GM12878 (cell line): ENCODE measurements around the gene SSBP4. TPM values are rescaled to one million over a fixed set of nuclear protein-coding genes. Genes with fewer than 3 reads are reported as not detected.
A peak's percentile ranks its signal among the peaks of the same experiment; 100 is the strongest.

Source experiments
- ATAC-seq: fragments of 200-7000 bp; cut with Tn5 transposase; 3 replicates; pipeline ENCODE4 v1.9.1; 2020; ENCODE audit warnings: mild to moderate bottlenecking, moderate library complexity
- BruUV-seq: library from RNA; stranded (reverse); fragments of 400-500 nt; replicated peaks from 2 replicates; lab custom pipeline; 2021; lab: Mats Ljungman, UMichigan
- CTCF ChIA-PET: fragments of 300-600 bp; sonication (Branson Sonifier 250); formaldehyde crosslinking; extraction: SDS; loops from one replicate; lab custom pipeline; 2021; ENCODE audit warnings: inconsistent platforms; lab: Yijun Ruan, JAX
- POLR2A ChIA-PET: fragments of 350-600 bp; formaldehyde crosslinking; extraction: SDS; loops from one replicate; lab custom pipeline; 2021; ENCODE audit warnings: inconsistent platforms; lab: Charles Lee
- RAD21 ChIA-PET: fragments of 300-600 bp; sonication (Branson Sonifier 250); formaldehyde crosslinking; loops from one replicate; lab custom pipeline; 2023; ENCODE audit warnings: antibody characterized with exemption; ENCODE audit not compliant: unreplicated experiment; lab: Charles Lee
- SMC1A ChIA-PET: fragments of 300-600 bp; sonication (Branson Sonifier 250); formaldehyde crosslinking; loops from one replicate; lab custom pipeline; 2023; ENCODE audit not compliant: unreplicated experiment, uncharacterized antibody; lab: Charles Lee
- DNase-seq: peaks from one replicate; pipeline ENCODE4 v3.0.0-alpha.2; 2011; ENCODE audit warnings: low read depth, low spot score
- FAIRE-seq: peaks from 3 replicates; lab custom pipeline; 2011; peaks lifted over from hg19 to GRCh38; lab: Jason Lieb, UNC
- H2AFZ ChIP-seq: 2 replicates; pipeline ENCODE4 v1.6.0; 2011; ENCODE audit warnings: low read depth, low read length, control low read depth; ENCODE audit not compliant: control insufficient read depth
- H3K27ac ChIP-seq: 2 replicates; pipeline ENCODE4 v1.5.1; 2011; ENCODE audit warnings: control low read depth; ENCODE audit not compliant: control insufficient read depth, insufficient read depth
- H3K27me3 ChIP-seq, 2 experiments: replicated peaks in 1 of 2; 2 replicates each; pipeline versions ENCODE4 v1.6.0 to v1.6.1; 2011; ENCODE audit warnings: low read length in 1 of 2; ENCODE audit not compliant: control insufficient read depth in 2 of 2, insufficient read depth in 2 of 2
- H3K36me3 ChIP-seq, 2 experiments: 2 replicates each; pipeline ENCODE4 v1.5.1; 2011; ENCODE audit warnings: low read length in 1 of 2; ENCODE audit not compliant: control insufficient read depth in 2 of 2, insufficient read depth in 2 of 2
- H3K4me1 ChIP-seq: 2 replicates; pipeline ENCODE4 v1.6.1; 2011; ENCODE audit warnings: mild to moderate bottlenecking, low read length, moderate library complexity, mixed read lengths; ENCODE audit not compliant: control insufficient read depth, insufficient read depth
- H3K4me2 ChIP-seq: 2 replicates; pipeline ENCODE4 v1.6.0; 2011; ENCODE audit warnings: control low read depth; ENCODE audit not compliant: control insufficient read depth, insufficient read depth
- H3K4me3 ChIP-seq: fragments of 200-600 bp; sonication (generic); 2 replicates; pipeline ENCODE4 v1.5.1; 2016
- H3K79me2 ChIP-seq: 2 replicates; pipeline ENCODE4 v1.6.0; 2011; ENCODE audit warnings: low read length; ENCODE audit not compliant: control insufficient read depth, insufficient read depth
- H3K9ac ChIP-seq: 2 replicates; pipeline ENCODE4 v1.8.0; 2011; ENCODE audit warnings: low read length, control low read depth, mixed read lengths; ENCODE audit not compliant: control insufficient read depth, insufficient read depth
- H3K9me3 ChIP-seq: replicated peaks from 3 replicates; pipeline ENCODE4 v1.5.1; 2011; ENCODE audit warnings: mild to moderate bottlenecking, low read length; ENCODE audit not compliant: control insufficient read depth, insufficient read depth
- H4K20me1 ChIP-seq: 2 replicates; pipeline ENCODE4 v1.6.0; 2011; ENCODE audit not compliant: control insufficient read depth, insufficient read depth
- ETV6 ChIP-seq, 2 experiments: fragments of 450-650 bp in 1 of 2; IDR thresholded peaks in 1 of 2; conservative IDR thresholded peaks in 1 of 2; 2 replicates each; pipeline ENCODE4 v1.6.1; 2014; ENCODE audit warnings: antibody characterized with exemption in 1 of 2, borderline replicate concordance in 1 of 2, low read depth in 1 of 2, mild to moderate bottlenecking in 1 of 2, moderate library complexity in 1 of 2
- EZH2 ChIP-seq: IDR thresholded peaks from 2 replicates; pipeline ENCODE4 v1.6.1; 2012; ENCODE audit warnings: low read depth, mild to moderate bottlenecking, control low read depth, inconsistent platforms, low read length, borderline replicate concordance; ENCODE audit not compliant: control insufficient read depth
- HCFC1 ChIP-seq: fragments of 150-350 bp; IDR thresholded peaks from 2 replicates; pipeline ENCODE4 v1.6.1; 2014; ENCODE audit warnings: low read length
- JUND ChIP-seq: IDR thresholded peaks from 2 replicates; pipeline ENCODE4 v1.6.1; 2012; ENCODE audit warnings: low read depth, mild to moderate bottlenecking, low read length, improper control_type of control experiment, moderate library complexity
- KDM1A ChIP-seq: fragments of 200-600 bp; sonication (generic); IDR thresholded peaks from 2 replicates; pipeline ENCODE4 v1.6.1; 2016; ENCODE audit warnings: borderline replicate concordance
- MTA2 ChIP-seq: fragments of 450-650 bp; IDR thresholded peaks from 2 replicates; pipeline ENCODE4 v1.6.1; 2016; ENCODE audit warnings: low read depth, mild to moderate bottlenecking, moderate library complexity
- MXI1 ChIP-seq: fragments of 150-350 bp; IDR thresholded peaks from 2 replicates; pipeline ENCODE4 v1.6.1; 2011; ENCODE audit warnings: low read depth, mild to moderate bottlenecking, inconsistent platforms, low read length, improper control_type of control experiment
- NFXL1 ChIP-seq: fragments of 450-650 bp; IDR thresholded peaks from 2 replicates; pipeline ENCODE4 v1.6.1; 2017; ENCODE audit warnings: antibody characterized with exemption, mild to moderate bottlenecking, borderline replicate concordance
- NFYA ChIP-seq: IDR thresholded peaks from 2 replicates; pipeline ENCODE4 v1.6.1; 2011; ENCODE audit warnings: low read depth, mild to moderate bottlenecking, low read length, improper control_type of control experiment, borderline replicate concordance
- SP1 ChIP-seq: IDR thresholded peaks from one replicate; pipeline ENCODE4 v1.6.1; 2011; ENCODE audit warnings: low read depth, low read length
- STAT1 ChIP-seq: fragments of 450-650 bp; conservative IDR thresholded peaks from 2 replicates; pipeline ENCODE4 v1.6.1; 2014; ENCODE audit warnings: antibody characterized with exemption, mild to moderate bottlenecking
- STAT3 ChIP-seq: IDR thresholded peaks from 2 replicates; pipeline ENCODE4 v1.6.1; 2011; ENCODE audit warnings: low read depth, low read length, improper control_type of control experiment
- TAF1 ChIP-seq: IDR thresholded peaks from 2 replicates; pipeline ENCODE4 v1.6.1; 2011; ENCODE audit warnings: mild to moderate bottlenecking, low read depth, low read length, borderline replicate concordance
- TCF3 ChIP-seq: IDR thresholded peaks from 2 replicates; pipeline ENCODE4 v1.6.1; 2012; ENCODE audit warnings: low read depth, mild to moderate bottlenecking, low read length, borderline replicate concordance; ENCODE audit not compliant: insufficient read depth
- YY1 ChIP-seq: IDR thresholded peaks from 2 replicates; pipeline ENCODE4 v1.6.1; 2011; ENCODE audit warnings: low read depth, mild to moderate bottlenecking, low read length
- ZNF217 ChIP-seq: fragments of 450-650 bp; IDR thresholded peaks from 2 replicates; pipeline ENCODE4 v1.6.1; 2017; ENCODE audit warnings: antibody characterized with exemption, mild to moderate bottlenecking
- WGBS: methylation state at CpG from one replicate; pipeline ENCODE4 v1.1.6; 2016; ENCODE audit warnings: low lambda C conversion rate; ENCODE audit not compliant: insufficient replicate concordance, insufficient coverage; ENCODE audit errors: missing lambda C conversion rate; 5-methylcytosine and 5-hydroxymethylcytosine counted together
- in situ Hi-C: fragments of 300-500 bp; cut with MboI; formaldehyde crosslinking; loops from 9 replicates; pipeline ENCODE4 v1.14.3; 2018; ENCODE audit warnings: mixed read lengths
- intact Hi-C: fragments of 100-400 bp; cut with micrococcal nuclease; formaldehyde crosslinking; loops from one replicate; pipeline ENCODE4 v1.14.2; 2022; ENCODE audit not compliant: unreplicated experiment
- polyA plus RNA-seq, 11 experiments: library from polyadenylated mRNA; depleted of rRNA in 4 of 11; unstranded in 6 of 11; stranded (reverse) in 5 of 11; fragments of >200 nt; fragmentation: Nextera tagmentation in 4 of 11; fragmentation: Illumina TruSeq in 1 of 11; extraction: Ambion mirVana in 4 of 11; extraction: Trizol in 1 of 11; gene quantifications; 1 replicate in 1 of 11; 2 replicates in 10 of 11; pipeline versions ENCODE4 v1.2.1 to v1.2.3, GENCODE V29; 2011 to 2016; ENCODE audit warnings: inconsistent platforms in 2 of 11, missing spikeins in 2 of 11, low read depth in 1 of 11
- total RNA-seq, 4 experiments: library from RNA; depleted of rRNA in 3 of 4; stranded (reverse); fragments of >200 nt in 3 of 4; fragmentation: Illumina TruSeq in 1 of 4; extraction: Trizol in 1 of 4; gene quantifications; 2 replicates each; pipeline versions ENCODE4 v1.2.1 to v1.2.3, GENCODE V29; 2013 to 2021
- TF ChIP-seq, protein P1 (sequence below): fragments of 450-650 bp; IDR thresholded peaks from 2 replicates; pipeline ENCODE4 v1.6.1; 2017; ENCODE audit warnings: borderline replicate concordance
- TF ChIP-seq, protein P2 (sequence below): fragments of 450-650 bp; IDR thresholded peaks from 2 replicates; pipeline ENCODE4 v1.6.1; 2017; ENCODE audit warnings: mild to moderate bottlenecking, moderate library complexity

SSBP4 gene
- total and polyA plus RNA-seq, 10 of the 15 experiments (the other 5 are each of a cell fraction or from before 2014, with no cell fraction given): 0.37 to 150 (median 38.9) TPM

DNA sequence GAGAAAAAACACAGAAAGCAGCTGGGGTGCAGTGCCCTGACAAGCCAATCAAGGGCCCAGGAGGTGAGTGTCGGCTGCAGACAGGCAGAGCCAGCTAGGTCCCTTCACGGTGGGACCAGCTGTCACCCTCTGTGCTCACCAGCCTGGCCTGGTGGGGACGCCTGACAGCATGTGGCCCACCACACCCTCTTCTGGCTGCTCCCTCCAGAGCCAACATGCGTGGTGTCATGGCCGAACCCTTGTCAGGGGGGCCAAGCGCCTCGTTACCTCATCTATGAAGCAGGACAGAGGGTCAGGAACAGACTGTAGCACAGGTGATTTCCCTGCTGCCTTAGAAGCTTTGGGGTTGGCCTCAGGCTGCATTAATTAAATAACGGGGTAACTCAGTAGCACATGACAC, 58.8 kb downstream of the SSBP4 start:
- intact Hi-C loops: loop anchor here (5.0 kb wide), 1 partner anchor 109 kb away; the partner anchor contains the start of gene REX1BD
- H3K4me2 ChIP-seq: no peak overlapping the region
- H3K9me3 ChIP-seq: no peaks in the 10 kb centered on the region
- peaks cover 2 to 7% of the 10 kb centered on the region in 2 experiments; a peak in 3 of 4 replicates for H3K36me3 ChIP-seq
- H3K4me1 ChIP-seq: peaks cover 33% of the 10 kb centered on the region
- no peaks in the 10 kb centered on the region for H3K27me3 ChIP-seq
- DNase-seq (no peak), ATAC-seq (peak; percentile 14), FAIRE-seq (no peak)
- in situ Hi-C loops: no loop called here
- 69% methylated on average over 8 of the region's 8 CpGs for WGBS
- H2AFZ ChIP-seq: no peak overlapping the region
- H3K9ac ChIP-seq: no peak overlapping the region
- ChIA-PET POLR2A (interaction anchor here (1.7 kb wide), 1 partner anchor 43 kb away, joined by 8 read pairs; no protein-coding TSS in a partner anchor), SMC1A (interaction anchor here (0.9 kb wide), 1 partner anchor 80 kb away, joined by 4 read pairs; the partner anchor contains the start of gene KXD1), CTCF (interaction anchor here (0.8 to 1.6 kb wide), 5 partner anchors 8 to 111 kb away, joined by 3 to 5 read pairs (median 3); partner anchors contain the start of gene REX1BD), RAD21 (interaction anchor here (1.6 kb wide), 1 partner anchor 42 kb away, joined by 5 read pairs; no protein-coding TSS in a partner anchor)
- peak overlapping the region; percentile 89 for H3K27ac ChIP-seq
- H3K4me3 ChIP-seq: no peak overlapping the region
- H3K79me2 ChIP-seq: peaks cover 60% of the 10 kb centered on the region
- H4K20me1 ChIP-seq: peaks cover 3% of the 10 kb centered on the region
- BruUV-seq: no TSS peak
- TF ChIP-seq ZNF217 (no peak), HCFC1 (no peak), NFYA (no peak), STAT1 (no peak), ETV6 (conservative IDR thresholded peaks at IDR 0.05 in 1 of 2, IDR thresholded peaks at IDR 0.05 in 1 of 2; ENCODE audit: borderline replicate concordance in 1 of 2, low read depth in 1 of 2) (no peak), MXI1 (no peak), TCF3 (0 out of 2 replicates have a peak, but pooled peaks have one; percentile 24), YY1 (0 out of 2 replicates have a peak, but pooled peaks have one; percentile 22), TAF1 (no peak), STAT3 (no peak), JUND (no peak), MTA2 (no peak), NFXL1 (no peak), EZH2 (no peak), SP1 (no peak), KDM1A (no peak)
- TF ChIP-seq, protein P1, sequence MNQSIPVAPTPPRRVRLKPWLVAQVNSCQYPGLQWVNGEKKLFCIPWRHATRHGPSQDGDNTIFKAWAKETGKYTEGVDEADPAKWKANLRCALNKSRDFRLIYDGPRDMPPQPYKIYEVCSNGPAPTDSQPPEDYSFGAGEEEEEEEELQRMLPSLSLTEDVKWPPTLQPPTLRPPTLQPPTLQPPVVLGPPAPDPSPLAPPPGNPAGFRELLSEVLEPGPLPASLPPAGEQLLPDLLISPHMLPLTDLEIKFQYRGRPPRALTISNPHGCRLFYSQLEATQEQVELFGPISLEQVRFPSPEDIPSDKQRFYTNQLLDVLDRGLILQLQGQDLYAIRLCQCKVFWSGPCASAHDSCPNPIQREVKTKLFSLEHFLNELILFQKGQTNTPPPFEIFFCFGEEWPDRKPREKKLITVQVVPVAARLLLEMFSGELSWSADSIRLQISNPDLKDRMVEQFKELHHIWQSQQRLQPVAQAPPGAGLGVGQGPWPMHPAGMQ: no peak
- TF ChIP-seq, protein P2, sequence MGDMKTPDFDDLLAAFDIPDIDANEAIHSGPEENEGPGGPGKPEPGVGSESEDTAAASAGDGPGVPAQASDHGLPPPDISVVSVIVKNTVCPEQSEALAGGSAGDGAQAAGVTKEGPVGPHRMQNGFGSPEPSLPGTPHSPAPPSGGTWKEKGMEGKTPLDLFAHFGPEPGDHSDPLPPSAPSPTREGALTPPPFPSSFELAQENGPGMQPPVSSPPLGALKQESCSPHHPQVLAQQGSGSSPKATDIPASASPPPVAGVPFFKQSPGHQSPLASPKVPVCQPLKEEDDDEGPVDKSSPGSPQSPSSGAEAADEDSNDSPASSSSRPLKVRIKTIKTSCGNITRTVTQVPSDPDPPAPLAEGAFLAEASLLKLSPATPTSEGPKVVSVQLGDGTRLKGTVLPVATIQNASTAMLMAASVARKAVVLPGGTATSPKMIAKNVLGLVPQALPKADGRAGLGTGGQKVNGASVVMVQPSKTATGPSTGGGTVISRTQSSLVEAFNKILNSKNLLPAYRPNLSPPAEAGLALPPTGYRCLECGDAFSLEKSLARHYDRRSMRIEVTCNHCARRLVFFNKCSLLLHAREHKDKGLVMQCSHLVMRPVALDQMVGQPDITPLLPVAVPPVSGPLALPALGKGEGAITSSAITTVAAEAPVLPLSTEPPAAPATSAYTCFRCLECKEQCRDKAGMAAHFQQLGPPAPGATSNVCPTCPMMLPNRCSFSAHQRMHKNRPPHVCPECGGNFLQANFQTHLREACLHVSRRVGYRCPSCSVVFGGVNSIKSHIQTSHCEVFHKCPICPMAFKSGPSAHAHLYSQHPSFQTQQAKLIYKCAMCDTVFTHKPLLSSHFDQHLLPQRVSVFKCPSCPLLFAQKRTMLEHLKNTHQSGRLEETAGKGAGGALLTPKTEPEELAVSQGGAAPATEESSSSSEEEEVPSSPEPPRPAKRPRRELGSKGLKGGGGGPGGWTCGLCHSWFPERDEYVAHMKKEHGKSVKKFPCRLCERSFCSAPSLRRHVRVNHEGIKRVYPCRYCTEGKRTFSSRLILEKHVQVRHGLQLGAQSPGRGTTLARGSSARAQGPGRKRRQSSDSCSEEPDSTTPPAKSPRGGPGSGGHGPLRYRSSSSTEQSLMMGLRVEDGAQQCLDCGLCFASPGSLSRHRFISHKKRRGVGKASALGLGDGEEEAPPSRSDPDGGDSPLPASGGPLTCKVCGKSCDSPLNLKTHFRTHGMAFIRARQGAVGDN: peak; percentile 70
